Measurements from ENCODE around the gene CD300C. TPM values are rescaled to one million over a fixed set of nuclear protein-coding genes. Genes with fewer than 3 reads are reported as not detected.

Gene CD300C
- total RNA-seq, 4 donors from 2014 or later, result 0.15 to 1.5 (median 0.75) TPM

- no peak for DNase-seq (ENCODE audit: low spot score in 2 of 2)
- no peak overlapping the region for H3K4me3 ChIP-seq (ENCODE audit: low read depth, poor library complexity, severe bottlenecking)
- intact Hi-C loops (cut with DNase I; ENCODE audit: low total_unique reads), result no loop called here
- WGBS, 2 donors, result 64 to 75% methylated on average over 7 of the region's 7 CpGs
- TF ChIP-seq CTCF (IDR thresholded peaks at IDR 0.05) (no peak), POLR2A (IDR thresholded peaks at IDR 0.05) (no peak)
Observed at GRCh38 chr17:74555427-74555940, 9.6 kb upstream of the CD300C start.

DNA sequence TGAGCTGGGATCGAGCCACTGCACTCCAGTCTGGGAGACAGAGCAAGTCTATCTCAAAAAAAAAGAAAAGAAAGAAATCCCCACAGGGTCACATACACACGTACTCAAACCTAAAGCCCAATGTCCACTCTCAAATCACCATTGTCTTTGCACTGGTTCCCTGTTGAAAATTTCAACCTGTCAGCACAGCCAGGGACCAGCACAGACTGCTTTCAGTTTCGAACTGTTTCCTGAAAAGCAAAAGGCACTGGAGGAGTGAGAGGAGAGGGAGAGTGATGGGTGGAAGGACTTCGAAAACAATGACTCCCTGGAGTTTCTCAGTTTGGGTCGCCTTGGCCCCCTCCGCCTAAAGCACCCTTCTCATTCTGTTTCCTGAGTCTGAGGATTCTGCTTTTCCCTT lies 9.0 kb upstream of the CD300C start:
- intact Hi-C loops (cut with DNase I; ENCODE audit: low total_unique reads), result no loop called here
- 78 to 82% methylated on average over 6 of the region's 6 CpGs for WGBS, 2 donors
- no peak for TF ChIP-seq CTCF (IDR thresholded peaks at IDR 0.05)

DNA sequence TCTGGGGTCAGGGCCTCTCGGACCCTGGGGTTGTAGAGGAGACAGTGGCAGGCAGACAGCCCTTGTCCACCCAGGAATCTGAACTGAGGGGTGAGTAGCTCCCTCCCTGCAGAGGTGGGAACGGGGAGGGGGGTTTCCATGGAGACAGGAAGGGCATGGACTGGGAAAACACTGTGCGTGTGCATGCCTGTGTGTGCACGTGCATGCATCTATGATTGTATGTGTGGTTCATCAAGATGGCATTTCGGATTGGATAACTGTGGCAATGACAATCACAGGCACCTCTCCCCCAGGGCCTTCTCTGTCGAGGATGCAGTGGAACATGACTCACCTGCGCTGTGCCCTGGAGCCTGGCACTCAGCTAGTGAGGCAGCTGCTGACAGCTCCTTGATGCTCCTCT lies 6.1 kb upstream of the CD300C start:
- WGBS, 2 donors, result 36 to 40% methylated on average over 7 of the region's 7 CpGs
- H3K4me3 ChIP-seq (ENCODE audit: low read depth, poor library complexity, severe bottlenecking), result no peak overlapping the region
- intact Hi-C loops (cut with DNase I; ENCODE audit: low total_unique reads), result no loop called here
- TF ChIP-seq POLR2A (IDR thresholded peaks at IDR 0.05), result no peak
- no peak for TF ChIP-seq CTCF (IDR thresholded peaks at IDR 0.05)
- no peak for DNase-seq (ENCODE audit: low spot score in 2 of 2)

More for the DNA sequence above, 9.0 kb upstream of the CD300C start:
- no peak for DNase-seq (ENCODE audit: low spot score in 2 of 2)
- no peak overlapping the region for H3K4me3 ChIP-seq (ENCODE audit: low read depth, poor library complexity, severe bottlenecking)

DNA sequence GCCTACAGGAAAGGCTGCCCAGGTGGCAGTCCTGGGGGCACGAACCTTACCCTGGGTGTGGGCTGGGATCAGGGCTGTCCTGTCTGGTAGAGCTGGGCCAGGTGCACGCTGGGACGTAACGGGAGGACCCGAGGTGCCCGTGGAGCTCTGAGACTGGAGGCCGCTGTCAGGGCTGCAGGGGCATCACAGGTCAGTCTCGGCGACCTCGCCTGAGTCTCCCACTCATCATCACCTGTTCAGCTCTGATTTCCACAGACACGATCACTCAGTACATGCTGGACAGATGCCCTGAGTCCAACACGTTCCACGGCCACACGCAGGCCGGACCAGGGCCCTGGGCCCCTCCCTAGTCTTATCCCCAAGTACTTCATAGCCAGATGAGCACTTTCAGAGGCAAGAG lies 4.7 kb upstream of the CD300C start:
- no peak for DNase-seq (ENCODE audit: low spot score in 2 of 2)
- WGBS, 2 donors, result 83 to 89% methylated on average over 15 of the region's 15 CpGs
- TF ChIP-seq POLR2A (IDR thresholded peaks at IDR 0.05) (no peak), CTCF (IDR thresholded peaks at IDR 0.05) (no peak)
- H3K4me3 ChIP-seq (ENCODE audit: low read depth, poor library complexity, severe bottlenecking), result no peak overlapping the region
- intact Hi-C loops (cut with DNase I; ENCODE audit: low total_unique reads), result no loop called here

GRCh38 chr17:74549343-74549742 lies 3.4 kb upstream of the CD300C start:
- H3K4me3 ChIP-seq (ENCODE audit: low read depth, poor library complexity, severe bottlenecking), result no peak overlapping the region
- 66 to 74% methylated on average over 7 of the region's 7 CpGs for WGBS, 2 donors
- TF ChIP-seq CTCF (IDR thresholded peaks at IDR 0.05) (no peak), POLR2A (IDR thresholded peaks at IDR 0.05) (no peak)
- intact Hi-C loops (cut with DNase I; ENCODE audit: low total_unique reads), result no loop called here
- no peak for DNase-seq (ENCODE audit: low spot score in 2 of 2)

DNA sequence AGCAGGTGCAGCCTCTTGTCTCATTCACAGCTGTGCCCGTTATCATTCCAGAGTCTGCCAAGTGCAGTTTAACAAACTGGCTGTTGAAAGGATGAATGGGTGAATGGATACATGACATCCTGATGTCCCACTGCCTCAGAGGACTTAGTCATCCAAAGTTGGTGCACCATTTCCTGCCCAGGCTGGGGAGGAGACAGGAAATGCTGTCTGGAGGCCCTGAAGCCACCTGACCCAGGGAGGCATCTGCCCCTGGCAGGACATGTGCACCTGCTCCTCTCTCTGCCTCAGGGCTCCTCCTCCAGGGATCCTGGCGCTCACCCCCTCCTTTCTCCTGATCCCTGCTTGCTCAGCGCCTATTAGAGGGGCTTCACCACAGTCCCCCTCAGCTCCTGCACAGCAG lies 1.8 kb upstream of the CD300C start:
- TF ChIP-seq POLR2A (IDR thresholded peaks at IDR 0.05), result no peak
- TF ChIP-seq CTCF (IDR thresholded peaks at IDR 0.05), result no peak
- no peak overlapping the region for H3K4me3 ChIP-seq (ENCODE audit: low read depth, poor library complexity, severe bottlenecking)
- intact Hi-C loops (cut with DNase I; ENCODE audit: low total_unique reads), result no loop called here
- WGBS, 2 donors, result 79 to 82% methylated on average over 3 of the region's 3 CpGs
- DNase-seq (ENCODE audit: low spot score in 2 of 2), result no peak
